Fibroblast of lung (primary cell): ENCODE results near the gene HTRA2. TPM values are rescaled to one million over a fixed set of nuclear protein-coding genes. Genes with fewer than 3 reads are reported as not detected.

Experiments used
- DNase-seq, 2 donors: peaks; one replicate each; pipeline versions ENCODE4 v3.0.0 to v3.0.0-alpha.2; 2010; ENCODE audit warnings: low read depth in 2 of 2
- H2AFZ ChIP-seq: 2 replicates; pipeline ENCODE4 v1.5.1; 2012; ENCODE audit warnings: low read length, control low read depth, inconsistent platforms
- H3K27ac ChIP-seq: 2 replicates; pipeline ENCODE4 v1.5.1; 2011; ENCODE audit warnings: low read length, control low read depth; ENCODE audit not compliant: insufficient read depth
- H3K27me3 ChIP-seq: 2 replicates; pipeline ENCODE4 v1.5.1; 2011; ENCODE audit warnings: mild to moderate bottlenecking, low read length; ENCODE audit not compliant: control insufficient read depth, insufficient read depth
- H3K36me3 ChIP-seq: 2 replicates; pipeline ENCODE4 v1.5.1; 2011; ENCODE audit warnings: low read length; ENCODE audit not compliant: control insufficient read depth, insufficient read depth
- H3K4me1 ChIP-seq: 2 replicates; pipeline ENCODE4 v1.5.1; 2011; ENCODE audit warnings: low read length; ENCODE audit not compliant: control insufficient read depth, insufficient read depth; ENCODE audit errors: extremely low read depth
- H3K4me2 ChIP-seq: 2 replicates; pipeline ENCODE4 v1.5.1; 2011; ENCODE audit warnings: low read length, control low read depth; ENCODE audit not compliant: insufficient read depth; ENCODE audit errors: extremely low read depth
- H3K4me3 ChIP-seq, 4 experiments: fragments of 200-600 bp in 1 of 4; sonication (generic) in 1 of 4; replicated peaks in 1 of 4; 2 replicates each; pipeline ENCODE4 v1.5.1; 2011 to 2016; ENCODE audit warnings: low read length in 4 of 4, low read depth in 3 of 4, mild to moderate bottlenecking in 3 of 4, control low read depth in 2 of 4, inconsistent platforms in 1 of 4, mixed read lengths in 1 of 4; ENCODE audit not compliant: insufficient read depth in 1 of 4; ENCODE audit errors: control extremely low read depth in 1 of 4
- H3K79me2 ChIP-seq: 2 replicates; pipeline ENCODE4 v1.5.1; 2012; ENCODE audit warnings: mild to moderate bottlenecking, low read length, inconsistent platforms; ENCODE audit not compliant: control insufficient read depth, insufficient read depth
- H3K9ac ChIP-seq: 2 replicates; pipeline ENCODE4 v1.5.1; 2011; ENCODE audit warnings: mild to moderate bottlenecking, low read length, control low read depth; ENCODE audit not compliant: insufficient read depth
- H3K9me3 ChIP-seq: 2 replicates; pipeline ENCODE4 v1.5.1; 2012; ENCODE audit warnings: low read depth, low read length; ENCODE audit not compliant: control insufficient read depth, insufficient read depth
- H4K20me1 ChIP-seq: 2 replicates; pipeline ENCODE4 v1.5.1; 2011; ENCODE audit warnings: low read length; ENCODE audit not compliant: control insufficient read depth, insufficient read depth; ENCODE audit errors: extremely low read depth
- CTCF ChIP-seq, 2 donors: IDR thresholded peaks in 1 of 2; conservative IDR thresholded peaks in 1 of 2; 1 replicate in 1 of 2; 2 replicates in 1 of 2; pipeline ENCODE4 v1.5.1; 2011 to 2012; ENCODE audit warnings: low read length in 2 of 2, control low read depth in 1 of 2, inconsistent platforms in 1 of 2, low read depth in 1 of 2, mild to moderate bottlenecking in 1 of 2
- EZH2 ChIP-seq: IDR thresholded peaks from 2 replicates; pipeline ENCODE4 v1.5.1; 2012; ENCODE audit warnings: low read length, control low read depth, mild to moderate bottlenecking; ENCODE audit errors: missing control alignments
- polyA plus RNA-seq, 2 donors: library from polyadenylated mRNA; depleted of rRNA in 1 of 2; stranded (reverse) in 1 of 2; unstranded in 1 of 2; fragments of >200 nt; gene quantifications; 2 replicates each; pipeline ENCODE4 v1.2.1, GENCODE V29; 2011 to 2012; ENCODE audit warnings: missing spikeins in 1 of 2
- total RNA-seq: library from RNA; depleted of rRNA; stranded (reverse); fragments of >200 nt; gene quantifications from 2 replicates; pipeline ENCODE4 v1.2.1, GENCODE V29; 2014

Gene HTRA2
- total and polyA plus RNA-seq, 2 donors (not counting 1 experiment from before 2014, with no cell fraction given): 18.8 to 45.7 TPM

- no peaks in the 10 kb centered on the region for H4K20me1 ChIP-seq
- no peaks in the 10 kb centered on the region for H3K27me3 ChIP-seq
- H3K79me2 ChIP-seq: no peaks in the 10 kb centered on the region
- H3K27ac ChIP-seq: peak overlapping the region; percentile 44
- H3K4me3 ChIP-seq: no peak overlapping the region
- H3K9ac ChIP-seq: no peak overlapping the region
- TF ChIP-seq EZH2: no peak
- TF ChIP-seq CTCF (conservative IDR thresholded peaks at IDR 0.05 in 1 of 2, IDR thresholded peaks at IDR 0.05 in 1 of 2; ENCODE audit: low read depth in 1 of 2, low read length in 2 of 2): no peak
- no peaks in the 10 kb centered on the region for H3K36me3 ChIP-seq
- peak in 1 of 2 donors; percentile 62 for DNase-seq
- H3K9me3 ChIP-seq: no peaks in the 10 kb centered on the region
- peaks cover 10% of the 10 kb centered on the region for H3K4me1 ChIP-seq
- H3K4me2 ChIP-seq: peak overlapping the region; percentile 48
- no peak overlapping the region for H2AFZ ChIP-seq
These were observed 46.6 kb downstream of the HTRA2 start for GRCh38 chr2:74576211-74576862.

GRCh38 chr2:74576863-74577229, 47.1 kb downstream of the HTRA2 start:
- Histone ChIP-seq H4K20me1 (no peaks in the 10 kb centered on the region), H3K27me3 (no peaks in the 10 kb centered on the region), H3K36me3 (no peaks in the 10 kb centered on the region), H3K27ac (peak overlapping the region; percentile 44), H2AFZ (no peak overlapping the region), H3K9me3 (no peaks in the 10 kb centered on the region), H3K4me2 (peak overlapping the region; percentile 48), H3K9ac (no peak overlapping the region), H3K79me2 (no peaks in the 10 kb centered on the region), H3K4me3 (no peak overlapping the region), H3K4me1 (peaks cover 10% of the 10 kb centered on the region)
- peak; percentile 66 to 90 for DNase-seq
- TF ChIP-seq EZH2 (no peak), CTCF (conservative IDR thresholded peaks at IDR 0.05 in 1 of 2, IDR thresholded peaks at IDR 0.05 in 1 of 2; ENCODE audit: low read depth in 1 of 2, low read length in 2 of 2) (peak; percentile 6 to 14)

- no peak for TF ChIP-seq EZH2
- TF ChIP-seq CTCF (conservative IDR thresholded peaks at IDR 0.05 in 1 of 2, IDR thresholded peaks at IDR 0.05 in 1 of 2; ENCODE audit: low read depth in 1 of 2, low read length in 2 of 2): no peak
- DNase-seq: no peak
- Histone ChIP-seq H3K36me3 (no peaks in the 10 kb centered on the region), H3K4me1 (peaks cover 10% of the 10 kb centered on the region), H3K4me2 (no peak overlapping the region), H3K9ac (no peak overlapping the region), H3K27me3 (no peaks in the 10 kb centered on the region), H3K27ac (no peak overlapping the region), H3K79me2 (no peaks in the 10 kb centered on the region), H3K9me3 (no peaks in the 10 kb centered on the region), H3K4me3 (no peak overlapping the region), H2AFZ (peak overlapping the region; percentile 51), H4K20me1 (no peaks in the 10 kb centered on the region)
These were observed 47.7 kb downstream of the HTRA2 start for GRCh38 chr2:74577448-74577847.
